Measurements from ENCODE around the gene RDH13.

The RDH13 gene

DNA sequence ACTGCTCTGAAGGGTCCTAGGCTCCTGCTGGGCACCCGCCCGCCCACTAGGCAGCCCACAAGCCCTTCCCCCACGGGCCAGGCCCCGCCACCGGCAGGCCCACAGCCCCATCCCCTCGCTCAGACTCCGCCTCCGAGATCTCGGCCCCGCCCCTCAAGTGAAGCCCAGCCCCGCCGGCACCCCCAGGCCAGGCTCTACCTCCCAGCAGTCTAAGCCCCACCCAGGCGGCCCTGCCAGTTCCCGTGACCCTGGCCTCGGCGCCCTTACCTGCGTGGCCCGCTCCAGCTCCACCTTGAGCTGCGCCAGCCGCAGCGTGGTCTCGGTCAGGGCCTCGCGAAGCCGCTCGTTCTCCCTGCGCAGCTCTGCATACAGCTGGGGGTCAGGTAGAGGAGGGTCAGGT is 29.0 kb upstream of the RDH13 start:
- peaks cover 0 to 54% (median 47%) of the 10 kb centered on the region in 5 donors for H3K36me3 ChIP-seq (ENCODE audit: control insufficient read depth in 5 of 5, insufficient read depth in 5 of 5, low read length in 5 of 5)
- no peak overlapping the region for H3K27ac ChIP-seq (ENCODE audit: low read depth, low read length)
- H3K27me3 ChIP-seq (ENCODE audit: control insufficient read depth in 5 of 5, insufficient read depth in 4 of 5, low read length in 5 of 5), result peaks cover 6 to 9% (median 6%) of the 10 kb centered on the region in 5 donors
- no peak overlapping the region for H3K4me3 ChIP-seq (ENCODE audit: low read depth in 1 of 5, low read length in 5 of 5)
- no peaks in the 10 kb centered on the region for H3K9me3 ChIP-seq (ENCODE audit: control insufficient read depth in 5 of 5, low read length in 5 of 5)
- H3K9ac ChIP-seq (ENCODE audit: low read length in 5 of 5), result no peak overlapping the region
- peaks cover 0 to 18% (median 14%) of the 10 kb centered on the region in 5 donors for H3K4me1 ChIP-seq (ENCODE audit: control insufficient read depth in 5 of 5, insufficient read depth in 5 of 5, low read length in 5 of 5)

DNA sequence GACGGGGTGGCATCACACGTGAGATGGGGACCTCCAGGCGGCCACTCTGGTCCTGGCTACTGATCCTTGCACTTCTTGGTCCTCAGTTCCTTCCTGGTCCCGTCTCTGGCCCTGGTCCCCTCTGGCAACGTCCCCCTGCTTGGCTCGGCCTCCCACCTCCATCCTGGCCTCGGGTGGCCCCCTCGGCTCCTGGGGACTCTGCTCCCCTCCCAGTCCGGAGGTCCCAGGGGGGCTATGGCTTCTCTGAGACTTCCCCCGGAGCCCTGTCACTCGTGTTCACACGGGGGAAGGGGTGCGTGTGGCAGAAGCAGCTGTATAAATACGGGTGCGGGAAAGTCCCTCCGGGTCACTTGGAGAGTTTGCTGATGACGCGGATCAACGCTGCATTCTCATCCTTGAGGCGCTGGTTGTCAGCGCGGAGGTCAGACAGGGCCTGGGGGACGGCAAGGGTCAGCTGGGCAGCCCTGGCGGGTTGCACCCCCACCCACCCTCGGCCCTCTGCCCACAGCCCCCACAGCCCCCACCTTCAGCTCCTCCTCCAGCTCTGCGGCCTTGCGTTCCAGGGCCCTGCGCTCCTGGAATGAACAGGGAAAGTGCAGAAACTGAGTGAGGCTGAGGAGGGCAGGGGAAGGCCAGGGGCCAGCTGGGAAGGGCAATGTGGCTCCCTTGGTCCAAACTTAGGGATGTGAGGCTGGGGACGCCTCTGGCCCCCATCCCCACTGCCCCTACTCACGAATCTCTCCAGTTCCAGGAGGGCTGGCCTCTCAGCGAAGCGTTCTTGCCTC is 28.4 kb upstream of the RDH13 start:
- H3K9ac ChIP-seq (ENCODE audit: low read length in 5 of 5), result no peak overlapping the region
- H3K4me3 ChIP-seq (ENCODE audit: low read depth in 1 of 5, low read length in 5 of 5), result no peak overlapping the region
- no peaks in the 10 kb centered on the region for H3K9me3 ChIP-seq (ENCODE audit: control insufficient read depth in 5 of 5, low read length in 5 of 5)
- peaks cover 0 to 24% (median 18%) of the 10 kb centered on the region in 5 donors for H3K4me1 ChIP-seq (ENCODE audit: control insufficient read depth in 5 of 5, insufficient read depth in 5 of 5, low read length in 5 of 5)
- peaks cover 0 to 51% (median 47%) of the 10 kb centered on the region in 5 donors for H3K36me3 ChIP-seq (ENCODE audit: control insufficient read depth in 5 of 5, insufficient read depth in 5 of 5, low read length in 5 of 5)
- no peak overlapping the region for H3K27ac ChIP-seq (ENCODE audit: low read depth, low read length)
- H3K27me3 ChIP-seq (ENCODE audit: control insufficient read depth in 5 of 5, insufficient read depth in 4 of 5, low read length in 5 of 5), result peaks cover 7 to 13% (median 12%) of the 10 kb centered on the region in 5 donors

DNA sequence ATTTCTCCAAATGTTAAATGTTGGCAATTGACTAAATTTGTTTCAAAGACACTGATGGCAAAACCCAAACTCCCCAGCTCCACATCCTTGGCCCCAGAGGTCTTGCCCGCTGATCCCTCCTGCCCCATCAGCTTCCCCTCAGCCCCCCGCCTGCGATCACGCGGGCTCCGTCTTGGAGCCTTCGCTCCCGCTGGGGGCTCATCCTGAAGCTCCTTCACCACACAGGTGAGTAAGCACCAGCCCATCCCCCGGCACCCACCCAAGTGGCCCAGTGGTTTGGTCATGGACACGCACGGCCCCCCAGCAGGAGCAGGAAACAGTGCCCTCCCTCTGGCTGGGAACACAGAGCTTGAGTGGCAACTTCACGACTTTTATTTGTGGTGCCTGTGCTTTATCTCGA is 27.6 kb upstream of the RDH13 start:
- H3K27ac ChIP-seq (ENCODE audit: low read depth, low read length), result no peak overlapping the region
- H3K36me3 ChIP-seq (ENCODE audit: control insufficient read depth in 5 of 5, insufficient read depth in 5 of 5, low read length in 5 of 5), result peaks cover 0 to 44% (median 41%) of the 10 kb centered on the region in 5 donors
- H3K9me3 ChIP-seq (ENCODE audit: control insufficient read depth in 5 of 5, low read length in 5 of 5), result no peaks in the 10 kb centered on the region
- no peak overlapping the region for H3K9ac ChIP-seq (ENCODE audit: low read length in 5 of 5)
- no peak overlapping the region for H3K4me3 ChIP-seq (ENCODE audit: low read depth in 1 of 5, low read length in 5 of 5)
- peaks cover 0 to 26% (median 18%) of the 10 kb centered on the region in 5 donors for H3K4me1 ChIP-seq (ENCODE audit: control insufficient read depth in 5 of 5, insufficient read depth in 5 of 5, low read length in 5 of 5)
- peaks cover 14 to 19% (median 19%) of the 10 kb centered on the region in 5 donors for H3K27me3 ChIP-seq (ENCODE audit: control insufficient read depth in 5 of 5, insufficient read depth in 4 of 5, low read length in 5 of 5)

DNA sequence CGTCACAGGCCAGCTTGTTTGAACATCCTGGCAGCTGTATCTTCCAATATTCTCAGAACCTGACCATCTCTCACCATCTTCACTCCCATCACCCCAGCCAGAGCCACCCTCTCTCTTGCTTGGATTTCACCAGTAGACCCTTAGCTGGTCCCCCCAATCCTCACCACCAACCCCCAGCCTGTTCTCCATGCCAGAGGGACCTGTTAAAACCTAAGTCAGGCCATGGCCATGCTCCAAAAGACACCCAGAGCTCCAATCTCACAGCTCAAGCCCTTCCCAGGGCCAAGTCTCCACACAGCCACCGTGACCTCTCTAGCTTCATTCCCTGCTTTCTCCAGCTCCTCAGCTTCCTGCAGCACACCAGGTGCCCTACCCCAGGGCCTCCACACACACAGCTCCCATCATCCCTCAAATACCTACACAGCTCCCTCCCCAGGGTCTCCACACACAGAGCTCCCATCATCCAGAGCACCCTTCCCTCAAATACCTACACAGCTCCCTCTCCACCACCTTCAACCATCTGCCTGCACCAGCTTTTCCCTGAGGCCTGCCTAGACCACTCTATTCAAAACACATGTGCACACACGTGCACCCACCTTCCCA is 26.5 kb upstream of the RDH13 start:
- Histone ChIP-seq H3K9me3 (ENCODE audit: control insufficient read depth in 5 of 5, low read length in 5 of 5) (no peaks in the 10 kb centered on the region), H3K4me3 (ENCODE audit: low read depth in 1 of 5, low read length in 5 of 5) (no peak overlapping the region), H3K36me3 (ENCODE audit: control insufficient read depth in 5 of 5, insufficient read depth in 5 of 5, low read length in 5 of 5) (peaks cover 0 to 33% (median 30%) of the 10 kb centered on the region in 5 donors), H3K9ac (ENCODE audit: low read length in 5 of 5) (no peak overlapping the region), H3K27me3 (ENCODE audit: control insufficient read depth in 5 of 5, insufficient read depth in 4 of 5, low read length in 5 of 5) (peaks cover 23 to 30% (median 26%) of the 10 kb centered on the region in 5 donors), H3K27ac (ENCODE audit: low read depth, low read length) (no peak overlapping the region), H3K4me1 (ENCODE audit: control insufficient read depth in 5 of 5, insufficient read depth in 5 of 5, low read length in 5 of 5) (peaks cover 0 to 26% (median 18%) of the 10 kb centered on the region in 5 donors)

DNA sequence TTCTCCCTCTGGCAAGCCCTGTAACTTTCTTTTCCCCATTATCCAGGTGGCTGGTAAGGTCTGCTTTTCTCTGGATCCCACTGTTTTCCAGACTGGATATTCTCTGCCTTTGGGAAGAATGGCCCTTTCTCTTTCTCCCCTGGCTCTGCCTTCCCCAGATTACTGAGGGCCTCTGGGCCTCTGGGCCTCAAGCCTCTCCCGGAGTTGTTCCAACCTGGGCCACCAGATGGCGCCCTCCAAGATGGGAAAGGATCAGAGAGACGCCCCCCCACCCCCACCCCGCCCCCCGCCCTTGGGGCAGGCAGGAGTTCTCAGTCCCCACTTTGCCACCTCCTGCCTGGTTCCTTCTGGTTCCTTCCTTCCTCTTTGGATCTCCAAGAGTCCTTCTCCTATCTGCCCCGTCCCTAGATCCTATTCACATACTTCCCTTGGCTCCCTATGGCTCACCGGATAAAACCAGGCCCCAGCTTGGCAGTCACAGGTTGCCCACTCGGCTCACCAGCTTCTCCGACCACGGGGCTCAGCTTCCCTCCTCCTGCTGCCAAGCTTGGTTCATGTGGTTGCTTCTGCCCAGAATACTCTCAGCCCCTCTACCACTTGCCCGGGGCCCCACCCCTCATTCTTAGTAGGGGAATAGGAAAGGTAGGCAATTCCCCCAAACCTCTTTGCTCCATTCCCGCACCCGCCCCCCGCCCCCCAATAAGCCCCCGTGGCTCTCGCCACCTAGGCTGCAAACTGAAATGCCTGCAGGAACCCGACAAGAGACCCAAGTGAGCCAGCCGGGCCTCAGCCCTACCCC is 25.8 kb upstream of the RDH13 start:
- peaks cover 0 to 30% (median 26%) of the 10 kb centered on the region in 5 donors for H3K36me3 ChIP-seq (ENCODE audit: control insufficient read depth in 5 of 5, insufficient read depth in 5 of 5, low read length in 5 of 5)
- H3K9ac ChIP-seq (ENCODE audit: low read length in 5 of 5), result peak overlapping the region in 1 of 5 donors; percentile 48
- peaks cover 0 to 26% (median 18%) of the 10 kb centered on the region in 5 donors for H3K4me1 ChIP-seq (ENCODE audit: control insufficient read depth in 5 of 5, insufficient read depth in 5 of 5, low read length in 5 of 5)
- H3K27me3 ChIP-seq (ENCODE audit: control insufficient read depth in 5 of 5, insufficient read depth in 4 of 5, low read length in 5 of 5), result peaks cover 30 to 37% (median 33%) of the 10 kb centered on the region in 5 donors
- no peak overlapping the region for H3K4me3 ChIP-seq (ENCODE audit: low read depth in 1 of 5, low read length in 5 of 5)
- H3K9me3 ChIP-seq (ENCODE audit: control insufficient read depth in 5 of 5, low read length in 5 of 5), result no peaks in the 10 kb centered on the region
- H3K27ac ChIP-seq (ENCODE audit: low read depth, low read length), result no peak overlapping the region

DNA sequence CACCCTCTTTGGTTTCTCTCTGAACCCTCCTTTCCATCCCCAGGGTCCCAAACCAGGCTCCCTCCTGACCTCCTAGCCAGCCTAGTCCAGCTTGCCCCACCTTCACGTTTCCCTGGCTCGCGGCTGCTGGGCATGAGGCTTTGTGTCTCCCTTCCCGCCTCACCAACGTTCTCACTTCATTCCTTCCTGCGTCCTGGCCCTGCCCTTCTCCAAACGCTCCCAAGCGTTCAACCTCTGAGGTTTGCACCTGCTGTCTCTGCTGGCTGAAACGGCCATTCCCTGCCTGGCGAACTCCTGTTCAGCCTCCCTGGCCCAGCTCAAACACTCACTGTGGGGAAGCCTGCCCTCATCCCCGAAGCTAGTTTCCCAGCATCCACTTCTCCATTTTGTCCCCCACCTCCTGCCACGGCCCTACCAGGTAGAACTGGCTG is 25.1 kb upstream of the RDH13 start:
- peak overlapping the region in 1 of 5 donors; percentile 48 for H3K9ac ChIP-seq (ENCODE audit: low read length in 5 of 5)
- peaks cover 0 to 29% (median 26%) of the 10 kb centered on the region in 5 donors for H3K36me3 ChIP-seq (ENCODE audit: control insufficient read depth in 5 of 5, insufficient read depth in 5 of 5, low read length in 5 of 5)
- H3K4me1 ChIP-seq (ENCODE audit: control insufficient read depth in 5 of 5, insufficient read depth in 5 of 5, low read length in 5 of 5), result peaks cover 0 to 26% (median 18%) of the 10 kb centered on the region in 5 donors
- peak overlapping the region in 2 of 5 donors; percentile 3 to 66 for H3K4me3 ChIP-seq (ENCODE audit: low read depth in 1 of 5, low read length in 5 of 5)
- H3K27me3 ChIP-seq (ENCODE audit: control insufficient read depth in 5 of 5, insufficient read depth in 4 of 5, low read length in 5 of 5), result peaks cover 33 to 43% (median 36%) of the 10 kb centered on the region in 5 donors
- no peaks in the 10 kb centered on the region for H3K9me3 ChIP-seq (ENCODE audit: control insufficient read depth in 5 of 5, low read length in 5 of 5)
- no peak overlapping the region for H3K27ac ChIP-seq (ENCODE audit: low read depth, low read length)

DNA sequence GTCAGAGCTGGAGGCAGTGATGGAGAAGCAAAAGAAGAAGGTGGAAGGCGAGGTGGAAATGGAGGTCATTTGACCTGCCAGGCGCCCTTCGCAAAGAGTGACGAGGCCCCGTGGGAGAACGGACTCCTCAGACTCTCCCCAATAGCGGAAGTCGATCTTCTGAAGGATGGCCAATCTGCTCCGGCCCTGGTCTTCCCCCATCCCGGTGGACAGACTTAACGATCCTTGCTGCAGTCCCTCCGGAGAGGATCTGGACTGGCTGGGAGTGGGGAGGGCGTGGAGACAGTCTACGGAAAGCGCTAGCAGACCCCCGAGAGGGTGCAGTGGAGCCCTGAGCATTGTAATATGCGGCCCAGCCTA is 24.6 kb upstream of the RDH13 start:
- peaks cover 0 to 26% (median 18%) of the 10 kb centered on the region in 5 donors for H3K4me1 ChIP-seq (ENCODE audit: control insufficient read depth in 5 of 5, insufficient read depth in 5 of 5, low read length in 5 of 5)
- H3K27me3 ChIP-seq (ENCODE audit: control insufficient read depth in 5 of 5, insufficient read depth in 4 of 5, low read length in 5 of 5), result peaks cover 33 to 49% (median 40%) of the 10 kb centered on the region in 5 donors
- peaks cover 0 to 25% (median 23%) of the 10 kb centered on the region in 5 donors for H3K36me3 ChIP-seq (ENCODE audit: control insufficient read depth in 5 of 5, insufficient read depth in 5 of 5, low read length in 5 of 5)
- H3K9ac ChIP-seq (ENCODE audit: low read length in 5 of 5), result peak overlapping the region in 2 of 5 donors; percentile 41 to 47
- H3K9me3 ChIP-seq (ENCODE audit: control insufficient read depth in 5 of 5, low read length in 5 of 5), result no peaks in the 10 kb centered on the region
- H3K4me3 ChIP-seq (ENCODE audit: low read depth in 1 of 5, low read length in 5 of 5), result peak overlapping the region; percentile 41 to 66 (median 59)
- no peak overlapping the region for H3K27ac ChIP-seq (ENCODE audit: low read depth, low read length)

DNA sequence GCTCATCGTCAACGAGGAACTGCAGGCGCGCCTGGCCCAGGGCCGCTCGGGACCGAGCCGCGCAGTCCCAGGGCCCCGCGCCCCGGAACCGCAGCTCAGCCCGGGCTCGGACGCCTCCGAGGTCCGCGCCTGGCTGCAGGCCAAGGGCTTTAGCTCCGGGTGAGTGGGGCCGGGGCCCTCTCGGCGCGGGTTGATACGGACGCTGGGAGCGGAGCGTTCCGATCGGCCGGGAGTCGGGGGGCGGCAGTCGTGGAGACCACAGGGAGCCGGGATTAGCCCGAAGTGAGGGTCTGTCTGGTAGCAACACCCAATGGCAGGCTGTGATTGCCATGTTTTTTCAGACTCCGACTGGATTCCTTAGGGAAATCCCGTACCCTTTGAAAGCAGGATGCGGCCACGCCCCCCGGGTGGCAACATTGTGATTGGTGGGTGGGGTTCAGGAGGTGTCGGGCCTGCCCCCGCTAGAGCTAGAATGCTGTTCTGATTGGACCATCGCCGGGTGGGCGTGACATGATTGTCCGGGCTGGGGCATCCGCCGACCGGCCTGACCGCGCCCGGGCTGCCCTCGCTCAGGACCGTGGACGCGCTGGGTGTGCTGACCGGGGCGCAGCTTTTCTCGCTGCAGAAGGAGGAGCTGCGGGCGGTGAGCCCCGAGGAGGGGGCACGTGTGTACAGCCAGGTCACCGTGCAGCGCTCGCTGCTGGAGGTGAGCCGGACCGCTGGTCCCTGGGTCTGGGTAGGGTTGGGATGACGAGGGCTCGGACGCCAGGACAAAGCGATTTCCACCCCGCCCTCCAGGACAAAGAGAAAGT is 24.0 kb upstream of the RDH13 start:
- Histone ChIP-seq H3K27me3 (ENCODE audit: control insufficient read depth in 5 of 5, insufficient read depth in 4 of 5, low read length in 5 of 5) (peaks cover 39 to 54% (median 45%) of the 10 kb centered on the region in 5 donors), H3K9me3 (ENCODE audit: control insufficient read depth in 5 of 5, low read length in 5 of 5) (no peaks in the 10 kb centered on the region), H3K27ac (ENCODE audit: low read depth, low read length) (no peak overlapping the region), H3K4me3 (ENCODE audit: low read depth in 1 of 5, low read length in 5 of 5) (peak overlapping the region; percentile 41 to 66 (median 59)), H3K4me1 (ENCODE audit: control insufficient read depth in 5 of 5, insufficient read depth in 5 of 5, low read length in 5 of 5) (peaks cover 0 to 32% (median 24%) of the 10 kb centered on the region in 5 donors), H3K36me3 (ENCODE audit: control insufficient read depth in 5 of 5, insufficient read depth in 5 of 5, low read length in 5 of 5) (peaks cover 0 to 19% (median 17%) of the 10 kb centered on the region in 5 donors), H3K9ac (ENCODE audit: low read length in 5 of 5) (peak overlapping the region in 2 of 5 donors; percentile 41 to 47)

All from subcutaneous abdominal adipose tissue (tissue), 5 donors.